Measurements from ENCODE around the gene EPHB1.

DNA sequence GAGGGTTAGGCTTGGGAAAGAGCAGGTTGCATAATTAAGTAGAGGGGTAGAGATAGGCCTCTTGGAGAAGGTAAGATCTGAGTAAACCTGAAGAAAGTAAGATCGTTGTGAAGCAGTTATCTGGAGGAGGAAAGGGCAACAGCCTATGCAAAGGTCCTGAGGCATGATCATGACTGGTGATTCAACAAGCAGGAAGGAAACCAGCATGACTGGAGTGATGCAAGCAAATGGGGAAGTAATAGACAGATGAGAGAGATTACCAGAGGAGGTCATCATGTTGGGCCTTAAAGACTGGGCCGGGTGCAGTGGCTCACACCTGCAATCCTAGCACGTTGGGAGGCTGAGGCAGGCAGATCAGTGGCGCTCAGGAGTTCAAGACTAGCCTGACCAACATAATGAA lies 360.2 kb downstream of the EPHB1 start:
- TF ChIP-seq, protein P1, sequence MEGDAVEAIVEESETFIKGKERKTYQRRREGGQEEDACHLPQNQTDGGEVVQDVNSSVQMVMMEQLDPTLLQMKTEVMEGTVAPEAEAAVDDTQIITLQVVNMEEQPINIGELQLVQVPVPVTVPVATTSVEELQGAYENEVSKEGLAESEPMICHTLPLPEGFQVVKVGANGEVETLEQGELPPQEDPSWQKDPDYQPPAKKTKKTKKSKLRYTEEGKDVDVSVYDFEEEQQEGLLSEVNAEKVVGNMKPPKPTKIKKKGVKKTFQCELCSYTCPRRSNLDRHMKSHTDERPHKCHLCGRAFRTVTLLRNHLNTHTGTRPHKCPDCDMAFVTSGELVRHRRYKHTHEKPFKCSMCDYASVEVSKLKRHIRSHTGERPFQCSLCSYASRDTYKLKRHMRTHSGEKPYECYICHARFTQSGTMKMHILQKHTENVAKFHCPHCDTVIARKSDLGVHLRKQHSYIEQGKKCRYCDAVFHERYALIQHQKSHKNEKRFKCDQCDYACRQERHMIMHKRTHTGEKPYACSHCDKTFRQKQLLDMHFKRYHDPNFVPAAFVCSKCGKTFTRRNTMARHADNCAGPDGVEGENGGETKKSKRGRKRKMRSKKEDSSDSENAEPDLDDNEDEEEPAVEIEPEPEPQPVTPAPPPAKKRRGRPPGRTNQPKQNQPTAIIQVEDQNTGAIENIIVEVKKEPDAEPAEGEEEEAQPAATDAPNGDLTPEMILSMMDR (conservative IDR thresholded peaks at IDR 0.05) = no peak
- TF ChIP-seq ZFX (IDR thresholded peaks at IDR 0.05) = no peak

Data from C4-2B (cell line).